Neural crest cell (in vitro differentiated cells): Measurements from ENCODE around the gene NEK5. TPM values are rescaled to one million over a fixed set of nuclear protein-coding genes. Genes with fewer than 3 reads are reported as not detected.

Experiments used
- DNase-seq: peaks from one replicate; pipeline ENCODE4 v3.0.0; 2021; ENCODE audit warnings: low read depth, mixed read lengths, low spot score
- H3K27ac Mint-ChIP-seq: one replicate; pipeline ENCODE4 v1.8.0; 2021; ENCODE audit warnings: mild to moderate bottlenecking, mixed read lengths; ENCODE audit not compliant: unreplicated experiment
- H3K27me3 Mint-ChIP-seq: 2 replicates; pipeline ENCODE4 v1.8.0; 2021; ENCODE audit warnings: low read depth, mild to moderate bottlenecking, mixed read lengths
- H3K36me3 Mint-ChIP-seq: 2 replicates; pipeline ENCODE4 v1.8.0; 2021; ENCODE audit warnings: low read depth, mild to moderate bottlenecking, mixed read lengths
- H3K4me1 Mint-ChIP-seq: 2 replicates; pipeline ENCODE4 v1.8.0; 2021; ENCODE audit warnings: mixed read lengths
- H3K4me3 Mint-ChIP-seq: one replicate; pipeline ENCODE4 v1.8.0; 2021; ENCODE audit warnings: mild to moderate bottlenecking, mixed read lengths
- H3K9me3 Mint-ChIP-seq: 2 replicates; pipeline ENCODE4 v1.8.0; 2021; ENCODE audit warnings: mixed read lengths
- CTCF ChIP-seq: fragments of 200-600 bp; sonication (generic); conservative IDR thresholded peaks from 2 replicates; pipeline ENCODE4 v1.5.0; 2021; ENCODE audit warnings: antibody characterized with exemption, mild to moderate bottlenecking
- total RNA-seq: library from RNA; stranded (reverse); gene quantifications from 2 replicates; pipeline ENCODE4 v1.2.1, GENCODE V29; 2021

Gene NEK5
- total RNA-seq, 1 donor from 2014 or later = 0.12 TPM

GRCh38 chr13:52025475-52026245 lies 103.2 kb downstream of the NEK5 start:
- no peak for TF ChIP-seq CTCF
- Mint-ChIP-seq H3K27me3 (no peaks in the 10 kb centered on the region), H3K4me1 (no peaks in the 10 kb centered on the region), H3K9me3 (peaks cover 11% of the 10 kb centered on the region), H3K36me3 (peaks cover 66% of the 10 kb centered on the region), H3K27ac (no peak overlapping the region), H3K4me3 (no peak overlapping the region)
- no peak for DNase-seq

GRCh38 chr13:52024481-52024880 lies 104.4 kb downstream of the NEK5 start, which contains the start of gene UTP14C:
Gene UTP14C (plus strand): TSS chr13:52024691. CDS start chr13:52028805, 4,114 bp downstream.
- no peak within 1 kb of the TSS for H3K27ac Mint-ChIP-seq
- DNase-seq = no peak
- H3K9me3 Mint-ChIP-seq = peaks cover 11% of the 10 kb centered on the region
- H3K4me1 Mint-ChIP-seq = no peaks in the 10 kb centered on the region
- H3K27me3 Mint-ChIP-seq = no peaks in the 10 kb centered on the region
- H3K36me3 Mint-ChIP-seq = peaks cover 62% of the 10 kb centered on the region
- TF ChIP-seq CTCF = no peak
- no peak within 1 kb of the TSS for H3K4me3 Mint-ChIP-seq

GRCh38 chr13:52022356-52022755 lies 106.5 kb downstream of the NEK5 start:
- Mint-ChIP-seq H3K27me3 (no peaks in the 10 kb centered on the region), H3K9me3 (peaks cover 8% of the 10 kb centered on the region), H3K4me3 (no peak overlapping the region), H3K4me1 (no peaks in the 10 kb centered on the region), H3K27ac (no peak overlapping the region), H3K36me3 (peaks cover 50% of the 10 kb centered on the region)
- no peak for DNase-seq
- TF ChIP-seq CTCF = no peak

- no peak overlapping the region for H3K27ac Mint-ChIP-seq
Measured at GRCh38 chr13:52020191-52020590, 108.7 kb downstream of the NEK5 start.

GRCh38 chr13:52016296-52016695 lies 112.6 kb downstream of the NEK5 start:
- no peak for TF ChIP-seq CTCF
- H3K27me3 Mint-ChIP-seq = peaks cover under 1% of the 10 kb centered on the region

More at GRCh38 chr13:52020191-52020590, 108.7 kb downstream of the NEK5 start:
- H3K4me3 Mint-ChIP-seq = no peak overlapping the region
- no peak for DNase-seq
- no peaks in the 10 kb centered on the region for H3K4me1 Mint-ChIP-seq
- TF ChIP-seq CTCF = no peak
- no peaks in the 10 kb centered on the region for H3K27me3 Mint-ChIP-seq
- peaks cover 37% of the 10 kb centered on the region for H3K36me3 Mint-ChIP-seq
- H3K9me3 Mint-ChIP-seq = no peaks in the 10 kb centered on the region

More at GRCh38 chr13:52016296-52016695, 112.6 kb downstream of the NEK5 start:
- Mint-ChIP-seq H3K4me1 (peaks cover 8% of the 10 kb centered on the region), H3K9me3 (no peaks in the 10 kb centered on the region), H3K36me3 (peaks cover 30% of the 10 kb centered on the region), H3K4me3 (peak overlapping the region; percentile 39), H3K27ac (no peak overlapping the region)
- no peak for DNase-seq
